Activated CD4-positive, alpha-beta T cell treated with anti-CD3 and anti-CD28 coated beads, Interleukin-2, amount 10 ng/mL, durations not matched to agents 7 days and 5 days (primary cell): ENCODE data around the gene FARP1. TPM values are rescaled to one million over a fixed set of nuclear protein-coding genes. Genes with fewer than 3 reads are reported as not detected.
"Not testable (repeated sequence)": the region's sequence is repeated elsewhere in the genome, so short reads cannot be mapped to it uniquely, and the experiment has no call there.

Experiments used
- CTCF ChIA-PET: fragments of 350-600 bp; sonication (Branson Sonifier 250); formaldehyde crosslinking; loops from one replicate; lab custom pipeline; 2021; ENCODE audit warnings: antibody characterized with exemption; lab: Charles Lee
- POLR2A ChIA-PET: fragments of 350-600 bp; sonication (Branson Sonifier 250); formaldehyde crosslinking; loops from one replicate; lab custom pipeline; 2021; ENCODE audit warnings: antibody characterized with exemption; lab: Charles Lee
- DNase-seq: peaks from one replicate; pipeline ENCODE4 v3.0.0-alpha.2; 2020
- H3K27ac Mint-ChIP-seq: one replicate; pipeline ENCODE4 v1.8.0; 2021; ENCODE audit warnings: mild to moderate bottlenecking, moderate library complexity, mixed read lengths
- H3K27me3 Mint-ChIP-seq: one replicate; pipeline ENCODE4 v1.8.0; 2021; ENCODE audit warnings: mixed read lengths
- H3K36me3 Mint-ChIP-seq: one replicate; pipeline ENCODE4 v1.8.0; 2021; ENCODE audit warnings: low read depth, mixed read lengths
- H3K4me1 Mint-ChIP-seq: one replicate; pipeline ENCODE4 v1.8.0; 2021; ENCODE audit warnings: mixed read lengths
- H3K4me3 Mint-ChIP-seq: one replicate; pipeline ENCODE4 v1.8.0; 2021; ENCODE audit warnings: mild to moderate bottlenecking, moderate library complexity, mixed read lengths
- H3K9me3 Mint-ChIP-seq: one replicate; pipeline ENCODE4 v1.8.0; 2021; ENCODE audit warnings: mixed read lengths
- total RNA-seq, 2 experiments: library from RNA; stranded (reverse); gene quantifications; one replicate each; pipeline ENCODE4 v1.2.3, GENCODE V29; 2021

Gene FARP1
- total RNA-seq, 2 experiments from 2014 or later, result 0.67 to 1.0 TPM

DNA sequence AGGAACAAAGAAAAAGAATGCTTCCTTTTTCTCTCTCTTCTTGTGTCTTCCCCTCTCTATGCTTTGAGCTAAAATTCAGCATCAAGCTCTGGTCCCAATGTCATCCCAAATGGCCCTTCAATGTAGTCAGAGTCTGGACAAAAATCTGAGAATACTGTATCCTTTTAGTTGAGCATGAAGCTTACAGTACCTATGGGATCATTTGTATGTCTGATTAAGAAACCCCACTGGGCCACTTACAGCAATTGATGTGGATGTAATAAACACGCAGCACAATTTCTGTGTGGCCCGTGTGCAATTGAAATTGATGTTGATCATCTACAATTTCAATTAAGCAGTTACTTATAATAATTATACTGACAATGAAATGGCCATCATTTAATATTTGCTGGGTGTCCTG lies 223.1 kb downstream of the FARP1 start:
- POLR2A ChIA-PET, result no interaction called here
- Mint-ChIP-seq H3K36me3 (no peaks in the 10 kb centered on the region), H3K4me1 (no peaks in the 10 kb centered on the region), H3K9me3 (no peaks in the 10 kb centered on the region), H3K27ac (no peak overlapping the region), H3K27me3 (no peaks in the 10 kb centered on the region), H3K4me3 (no peak overlapping the region)
- no peak for DNase-seq
- CTCF ChIA-PET, result interaction anchor here (0.5 kb wide), 1 partner anchor 10 kb away, joined by 4 read pairs; no protein-coding TSS in a partner anchor

DNA sequence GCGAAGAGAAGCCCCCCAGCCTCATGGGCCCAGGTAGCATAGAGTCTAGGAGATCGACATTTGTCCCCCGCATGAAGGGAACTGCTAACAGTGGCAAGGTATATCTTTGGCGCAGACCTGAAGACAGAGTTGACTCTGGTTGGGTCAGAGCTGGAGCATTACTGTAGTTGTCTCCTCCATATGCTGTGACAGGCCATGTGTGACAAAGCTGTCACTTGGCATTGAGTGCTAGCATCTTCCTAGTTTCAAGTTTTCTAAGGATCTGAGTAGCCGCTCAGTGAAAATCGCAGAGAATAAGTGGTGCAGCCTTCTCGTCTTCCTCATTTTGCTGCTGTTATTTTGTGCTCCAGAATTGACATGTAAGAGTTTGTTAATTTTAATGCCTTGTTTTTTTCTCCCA lies 223.5 kb downstream of the FARP1 start:
- Mint-ChIP-seq H3K4me1 (no peaks in the 10 kb centered on the region), H3K27ac (no peak overlapping the region), H3K36me3 (no peaks in the 10 kb centered on the region), H3K4me3 (no peak overlapping the region), H3K27me3 (no peaks in the 10 kb centered on the region), H3K9me3 (no peaks in the 10 kb centered on the region)
- CTCF ChIA-PET, result interaction anchor here (0.5 kb wide), 1 partner anchor 10 kb away, joined by 4 read pairs; no protein-coding TSS in a partner anchor
- POLR2A ChIA-PET, result no interaction called here
- DNase-seq, result no peak

DNA sequence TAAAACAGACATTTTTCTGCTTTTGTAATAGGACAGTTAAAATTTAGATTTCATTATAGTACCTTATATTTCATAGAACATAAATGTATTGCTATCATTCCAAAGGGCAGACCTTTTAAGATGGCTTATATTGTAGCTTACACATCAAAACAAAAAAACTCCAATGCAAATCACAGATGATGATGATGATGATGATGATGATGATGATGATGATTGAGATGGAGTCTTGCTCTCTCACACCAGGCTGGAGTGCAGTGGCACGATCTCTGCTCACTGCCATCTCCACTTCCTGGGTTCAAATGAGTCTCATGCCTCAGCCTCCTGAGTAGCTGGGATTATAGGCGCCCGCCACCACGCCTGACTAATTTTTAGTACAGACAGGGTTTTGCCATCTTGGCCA lies 224.1 kb downstream of the FARP1 start:
- no peaks in the 10 kb centered on the region for H3K27me3 Mint-ChIP-seq
- no peaks in the 10 kb centered on the region for H3K4me1 Mint-ChIP-seq
- DNase-seq, result no peak
- no peak overlapping the region for H3K4me3 Mint-ChIP-seq
- POLR2A ChIA-PET, result no interaction called here
- no peaks in the 10 kb centered on the region for H3K9me3 Mint-ChIP-seq
- H3K27ac Mint-ChIP-seq, result no peak overlapping the region
- H3K36me3 Mint-ChIP-seq, result no peaks in the 10 kb centered on the region
- CTCF ChIA-PET, result no interaction called here

DNA sequence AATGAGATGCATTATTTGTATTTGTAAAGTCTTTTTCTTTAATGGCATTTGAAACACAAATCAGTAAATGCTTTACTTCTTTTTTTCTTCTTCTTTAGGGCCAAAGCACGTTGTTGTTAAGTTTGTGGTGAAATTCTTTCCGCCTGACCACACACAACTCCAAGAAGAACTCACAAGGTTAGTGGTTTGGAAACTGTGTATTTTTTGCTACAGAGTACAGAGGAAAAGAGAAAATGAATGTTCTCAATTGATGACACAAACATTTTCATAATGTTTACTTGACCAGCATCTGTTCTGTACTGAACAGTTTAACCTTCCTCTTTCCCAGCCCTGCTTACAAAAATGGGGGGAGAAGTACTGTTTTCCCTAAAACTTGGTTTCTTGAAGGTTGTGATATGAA lies 225.1 kb downstream of the FARP1 start:
- DNase-seq, result no peak
- ChIA-PET POLR2A (no interaction called here), CTCF (no interaction called here)
- Mint-ChIP-seq H3K27ac (no peak overlapping the region), H3K4me1 (no peaks in the 10 kb centered on the region), H3K36me3 (no peaks in the 10 kb centered on the region), H3K9me3 (no peaks in the 10 kb centered on the region), H3K27me3 (no peaks in the 10 kb centered on the region), H3K4me3 (no peak overlapping the region)

DNA sequence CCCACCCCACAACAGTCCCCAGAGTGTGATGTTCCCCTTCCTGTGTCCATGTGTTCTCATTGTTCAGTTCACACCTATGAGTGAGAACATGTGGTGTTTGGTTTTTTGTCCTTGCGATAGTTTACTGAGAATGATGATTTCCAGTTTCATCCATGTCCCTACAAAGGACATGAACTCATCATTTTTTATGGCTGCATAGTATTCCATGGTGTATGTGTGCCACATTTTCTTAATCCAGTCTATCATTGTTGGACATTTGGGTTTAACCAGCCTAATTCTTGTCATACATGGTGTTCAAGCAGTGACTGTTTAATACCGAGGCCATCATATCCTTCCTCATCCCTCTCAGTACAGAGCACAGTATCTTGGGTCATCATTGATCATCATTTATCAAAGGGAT lies 226.6 kb downstream of the FARP1 start:
- H3K27ac Mint-ChIP-seq, H3K4me3 Mint-ChIP-seq, H3K4me1 Mint-ChIP-seq, CTCF ChIA-PET, H3K9me3 Mint-ChIP-seq, POLR2A ChIA-PET, DNase-seq, H3K27me3 Mint-ChIP-seq, H3K36me3 Mint-ChIP-seq: not testable (repeated sequence)

DNA sequence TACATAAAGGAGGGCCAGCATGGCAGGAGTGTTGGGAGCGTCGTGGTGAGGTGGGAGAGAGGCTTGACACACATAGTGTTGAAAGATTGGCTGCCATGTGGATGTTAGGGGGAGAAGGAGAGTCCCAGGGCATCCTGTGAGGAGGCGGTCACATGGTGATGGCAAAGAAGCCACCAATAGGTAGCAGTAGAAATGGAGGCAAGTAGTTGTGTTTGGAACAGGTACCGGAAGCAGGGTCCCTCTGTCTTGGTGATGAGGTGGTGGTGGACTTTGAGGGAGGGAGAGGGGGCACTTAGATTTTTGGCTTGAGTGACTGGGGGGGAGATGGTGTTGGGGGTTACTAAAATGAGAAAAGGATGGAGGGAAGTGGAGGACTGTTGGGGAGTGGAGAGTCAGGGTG lies 227.4 kb downstream of the FARP1 start:
- Mint-ChIP-seq H3K4me3 (no peak overlapping the region), H3K9me3 (peaks cover 3% of the 10 kb centered on the region), H3K27ac (no peak overlapping the region), H3K36me3 (no peaks in the 10 kb centered on the region), H3K27me3 (peaks cover 2% of the 10 kb centered on the region), H3K4me1 (no peaks in the 10 kb centered on the region)
- ChIA-PET POLR2A (no interaction called here), CTCF (no interaction called here)
- DNase-seq, result no peak

DNA sequence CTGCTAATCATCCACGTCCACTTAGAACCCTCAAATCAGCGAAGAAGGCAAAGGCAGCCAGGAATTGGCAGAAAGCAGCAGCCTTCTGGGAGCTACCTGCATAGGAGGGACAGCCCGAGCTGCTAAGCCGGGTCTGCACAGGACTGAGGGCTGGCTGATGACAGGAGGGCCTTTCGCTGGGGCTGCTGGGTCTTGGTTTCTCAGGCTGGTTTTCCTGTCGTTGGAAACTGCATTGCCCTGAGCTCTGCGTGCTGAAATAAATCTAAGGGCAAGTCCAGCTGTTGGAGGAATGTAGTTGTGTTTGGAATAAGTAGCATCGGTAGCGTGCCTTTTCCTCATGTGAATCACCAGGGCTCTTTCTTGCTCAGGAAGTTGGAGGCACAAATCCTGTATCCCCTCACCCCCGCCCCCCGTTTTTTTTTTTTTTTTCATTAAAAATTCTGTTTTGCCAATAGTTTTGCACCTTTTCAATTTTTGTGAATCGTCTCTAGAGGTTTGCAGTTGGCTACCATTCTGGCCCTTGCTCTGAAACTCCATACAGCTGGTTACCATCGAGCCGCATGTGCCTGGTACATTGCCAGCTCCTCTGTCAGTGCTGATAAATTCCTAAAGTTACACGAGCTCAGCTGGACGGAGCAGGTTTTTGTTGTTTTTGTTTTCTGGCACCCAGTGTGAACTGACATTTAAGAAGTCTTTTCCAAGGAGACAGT lies 228.1 kb downstream of the FARP1 start:
- ChIA-PET POLR2A (no interaction called here), CTCF (interaction anchor here (0.7 kb wide), 1 partner anchor 24 kb away, joined by 4 read pairs; no protein-coding TSS in a partner anchor)
- Mint-ChIP-seq H3K27me3 (peaks cover 2% of the 10 kb centered on the region), H3K9me3 (peaks cover 3% of the 10 kb centered on the region), H3K36me3 (no peaks in the 10 kb centered on the region), H3K27ac (no peak overlapping the region), H3K4me3 (no peak overlapping the region), H3K4me1 (no peaks in the 10 kb centered on the region)
- DNase-seq, result no peak

DNA sequence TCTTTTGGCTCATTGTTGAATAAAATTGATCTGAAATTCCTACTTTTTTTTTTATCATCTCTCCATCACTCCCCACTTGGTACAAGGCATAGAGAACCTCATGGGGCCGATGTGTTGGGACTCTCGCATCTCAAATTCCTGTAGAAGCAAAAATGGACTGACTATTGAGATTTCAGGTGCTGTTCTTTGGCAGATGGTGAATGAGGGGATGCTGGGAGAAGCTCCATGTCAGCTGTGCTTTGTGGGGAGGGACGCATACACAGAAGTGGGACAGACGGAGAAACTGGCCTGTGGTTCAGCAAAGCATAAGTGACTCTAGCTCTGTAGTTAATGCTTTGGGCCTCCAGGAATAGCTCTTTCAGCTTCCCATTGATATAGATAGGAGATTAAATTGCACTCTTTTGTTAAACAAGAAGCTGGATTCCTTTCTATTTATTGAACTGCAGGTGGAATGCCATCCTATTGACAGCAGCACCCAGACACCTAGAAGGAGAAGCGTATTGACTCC lies 228.7 kb downstream of the FARP1 start:
- ChIA-PET POLR2A (no interaction called here), CTCF (interaction anchor here (0.7 kb wide), 1 partner anchor 25 kb away, joined by 4 read pairs; no protein-coding TSS in a partner anchor)
- H3K9me3 Mint-ChIP-seq, result peaks cover 3% of the 10 kb centered on the region
- no peaks in the 10 kb centered on the region for H3K4me1 Mint-ChIP-seq
- no peaks in the 10 kb centered on the region for H3K36me3 Mint-ChIP-seq
- H3K27me3 Mint-ChIP-seq, result peaks cover 2% of the 10 kb centered on the region
- H3K27ac Mint-ChIP-seq, result no peak overlapping the region
- no peak overlapping the region for H3K4me3 Mint-ChIP-seq
- no peak for DNase-seq

DNA sequence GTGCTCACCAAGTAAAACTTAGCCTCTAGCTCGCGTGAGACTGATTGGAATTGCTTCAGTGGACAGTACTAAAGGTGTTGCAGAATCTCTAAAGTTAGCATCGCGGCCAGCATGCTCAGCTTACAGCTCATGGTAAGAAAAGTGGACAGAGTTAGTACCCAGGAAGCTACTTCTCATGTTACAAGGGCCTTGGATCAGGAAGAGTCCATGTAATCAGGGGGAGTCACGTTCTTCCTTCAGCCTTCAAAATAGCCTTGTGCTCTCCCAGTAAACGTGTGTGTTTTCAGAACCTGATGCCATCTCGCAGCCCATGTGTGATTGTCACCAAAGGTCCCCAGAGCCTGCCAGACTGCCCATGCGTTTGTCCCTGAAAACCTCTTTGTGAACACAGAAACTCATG lies 230.0 kb downstream of the FARP1 start:
- ChIA-PET CTCF (no interaction called here), POLR2A (no interaction called here)
- Mint-ChIP-seq H3K9me3 (peaks cover 5% of the 10 kb centered on the region), H3K36me3 (no peaks in the 10 kb centered on the region), H3K4me1 (no peaks in the 10 kb centered on the region), H3K27me3 (peaks cover 2% of the 10 kb centered on the region), H3K4me3 (no peak overlapping the region), H3K27ac (no peak overlapping the region)
- DNase-seq, result no peak

DNA sequence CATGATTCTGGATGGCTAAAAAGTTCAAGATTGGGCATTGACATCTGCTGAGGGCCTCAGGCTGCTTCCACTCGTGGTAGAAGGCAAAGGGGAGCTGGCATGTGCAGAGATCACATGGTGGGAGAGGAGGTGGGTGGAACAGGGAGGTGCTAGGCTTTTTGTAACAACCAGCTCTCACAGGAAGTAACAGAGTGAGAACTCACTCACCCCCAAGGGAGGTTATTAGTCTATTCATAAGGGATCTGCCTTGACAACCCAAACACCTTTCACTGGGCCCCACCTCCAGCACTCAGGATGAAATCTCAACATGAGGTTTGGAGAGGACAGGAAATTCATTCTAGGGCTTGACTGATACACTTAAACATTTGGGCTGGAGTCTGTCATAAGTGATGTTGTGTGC lies 231.9 kb downstream of the FARP1 start:
- DNase-seq, result no peak
- H3K4me1 Mint-ChIP-seq, result no peaks in the 10 kb centered on the region
- H3K27ac Mint-ChIP-seq, result no peak overlapping the region
- peaks cover 2% of the 10 kb centered on the region for H3K27me3 Mint-ChIP-seq
- peaks cover 5% of the 10 kb centered on the region for H3K9me3 Mint-ChIP-seq
- ChIA-PET POLR2A (no interaction called here), CTCF (no interaction called here)
- no peaks in the 10 kb centered on the region for H3K36me3 Mint-ChIP-seq
- H3K4me3 Mint-ChIP-seq, result no peak overlapping the region

DNA sequence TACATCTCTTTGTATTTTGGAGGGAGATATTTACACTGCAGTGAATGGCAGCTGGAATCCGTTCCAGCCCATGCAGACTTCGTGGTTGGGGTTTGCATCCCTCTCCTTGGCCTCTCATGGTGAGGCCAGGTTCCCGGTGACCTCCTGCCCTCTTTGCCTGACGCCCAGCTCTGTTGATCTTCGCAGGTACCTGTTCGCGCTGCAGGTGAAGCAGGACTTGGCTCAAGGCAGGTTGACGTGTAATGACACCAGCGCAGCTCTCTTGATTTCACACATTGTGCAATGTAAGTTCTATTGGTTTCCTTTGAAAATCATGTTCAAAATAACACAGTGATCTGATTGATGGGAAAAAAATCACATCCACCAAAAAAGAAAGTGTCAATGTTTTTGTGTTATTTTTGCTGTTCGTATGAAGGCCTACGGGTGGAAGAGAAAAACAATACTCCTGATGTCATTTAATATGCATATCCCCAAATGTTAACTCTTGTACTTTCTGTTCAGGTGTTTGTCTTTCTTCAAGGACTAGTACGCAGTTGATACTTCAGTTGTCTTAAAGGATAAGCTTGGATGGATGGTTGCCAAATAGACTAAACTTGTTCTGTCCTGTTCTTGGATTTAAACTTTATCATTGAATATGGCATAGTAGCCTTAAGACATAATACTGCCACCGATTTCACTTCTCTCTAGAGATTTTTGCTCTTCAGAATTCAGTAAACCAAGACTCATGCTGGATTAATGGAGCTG lies 234.9 kb downstream of the FARP1 start:
- H3K4me1 Mint-ChIP-seq, result no peaks in the 10 kb centered on the region
- no peak overlapping the region for H3K27ac Mint-ChIP-seq
- no peak for DNase-seq
- peaks cover 7% of the 10 kb centered on the region for H3K27me3 Mint-ChIP-seq
- H3K4me3 Mint-ChIP-seq, result no peak overlapping the region
- ChIA-PET CTCF (no interaction called here), POLR2A (no interaction called here)
- H3K36me3 Mint-ChIP-seq, result no peaks in the 10 kb centered on the region
- H3K9me3 Mint-ChIP-seq, result peaks cover 5% of the 10 kb centered on the region

DNA sequence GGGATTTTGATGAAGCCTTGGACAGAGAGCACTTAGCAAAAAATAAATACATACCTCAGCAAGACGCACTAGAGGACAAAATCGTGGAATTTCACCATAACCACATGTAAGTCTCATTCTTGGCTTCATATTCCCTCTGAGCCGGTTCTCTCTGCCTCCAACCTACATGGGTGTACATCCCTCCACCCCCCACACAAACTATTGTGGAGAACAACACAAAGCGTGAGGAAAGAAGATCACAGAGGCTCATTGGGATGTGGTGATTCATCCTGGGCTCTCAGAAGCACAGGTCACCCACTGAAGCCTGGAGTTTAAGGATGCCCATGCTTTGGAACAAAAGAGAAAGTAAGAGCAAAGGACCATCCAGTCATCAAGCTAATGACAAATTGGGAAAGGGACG lies 241.8 kb downstream of the FARP1 start:
- peaks cover 15% of the 10 kb centered on the region for H3K27me3 Mint-ChIP-seq
- no peaks in the 10 kb centered on the region for H3K4me1 Mint-ChIP-seq
- no peak overlapping the region for H3K27ac Mint-ChIP-seq
- no peak overlapping the region for H3K4me3 Mint-ChIP-seq
- H3K9me3 Mint-ChIP-seq, result no peaks in the 10 kb centered on the region
- POLR2A ChIA-PET, result no interaction called here
- CTCF ChIA-PET, result no interaction called here
- H3K36me3 Mint-ChIP-seq, result no peaks in the 10 kb centered on the region
- DNase-seq, result no peak

DNA sequence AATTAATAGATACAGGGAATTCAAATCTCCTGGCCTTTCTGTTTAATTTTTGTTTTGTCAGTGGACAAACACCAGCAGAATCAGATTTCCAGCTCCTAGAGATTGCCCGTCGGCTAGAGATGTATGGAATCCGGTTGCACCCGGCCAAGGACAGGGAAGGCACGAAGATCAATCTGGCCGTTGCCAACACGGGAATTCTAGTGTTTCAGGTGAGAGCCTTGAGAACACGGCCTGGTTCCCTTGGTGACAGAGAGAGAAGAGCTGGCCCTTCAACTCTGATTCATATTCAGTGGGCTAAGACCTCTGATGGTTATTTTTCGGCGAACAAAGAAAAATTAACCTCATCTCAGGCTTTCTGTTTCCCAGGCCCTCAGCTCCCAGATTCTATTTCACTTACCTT lies 242.7 kb downstream of the FARP1 start:
- ChIA-PET POLR2A (no interaction called here), CTCF (no interaction called here)
- Mint-ChIP-seq H3K27me3 (peaks cover 15% of the 10 kb centered on the region), H3K4me1 (no peaks in the 10 kb centered on the region), H3K9me3 (no peaks in the 10 kb centered on the region), H3K27ac (no peak overlapping the region), H3K36me3 (no peaks in the 10 kb centered on the region), H3K4me3 (no peak overlapping the region)
- no peak for DNase-seq
